Globus pallidus (tissue), 1 donor: Measurements from ENCODE around the gene HEMK1.

ENCODE experiments used
- DNase-seq: peaks from one replicate; pipeline ENCODE4 v3.0.0-alpha.2; 2015; ENCODE audit warnings: low spot score

HEMK1 gene

GRCh38 chr3:50545781-50546180 is 23.5 kb upstream of the HEMK1 start:
- DNase-seq = no peak

- DNase-seq = no peak
Measured at GRCh38 chr3:50549226-50549625, 20.1 kb upstream of the HEMK1 start.

GRCh38 chr3:50550079-50550736 is 19.1 kb upstream of the HEMK1 start:
- no peak for DNase-seq

- DNase-seq = no peak
Measured at GRCh38 chr3:50551054-50551659, 18.2 kb upstream of the HEMK1 start.

- no peak for DNase-seq
Measured at GRCh38 chr3:50551681-50552435, 17.5 kb upstream of the HEMK1 start.

- DNase-seq = no peak
Measured at GRCh38 chr3:50552598-50552997, 16.7 kb upstream of the HEMK1 start.

- DNase-seq = no peak
Measured at GRCh38 chr3:50554553-50554952, 14.8 kb upstream of the HEMK1 start.

GRCh38 chr3:50557106-50557505 is 12.2 kb upstream of the HEMK1 start:
- no peak for DNase-seq

- DNase-seq = no peak
Measured at GRCh38 chr3:50557915-50558314, 11.4 kb upstream of the HEMK1 start.

GRCh38 chr3:50559702-50560101 is 9.6 kb upstream of the HEMK1 start:
- DNase-seq = no peak

GRCh38 chr3:50562861-50563260 is 6.5 kb upstream of the HEMK1 start:
- DNase-seq = no peak

GRCh38 chr3:50563867-50564266 is 5.5 kb upstream of the HEMK1 start:
- DNase-seq = no peak

GRCh38 chr3:50564321-50564720 is 5.0 kb upstream of the HEMK1 start:
- no peak for DNase-seq

GRCh38 chr3:50567011-50567385 is 2.3 kb upstream of the HEMK1 start:
- no peak for DNase-seq

GRCh38 chr3:50567386-50568167 is 1.7 kb upstream of the HEMK1 start, which contains the start of gene C3orf18:
TSS of gene C3orf18 (minus strand) at chr3:50567747. CDS start at chr3:50565699, 2,048 bp downstream.
- DNase-seq = peak; percentile 89

GRCh38 chr3:50570508-50571279 is 1.4 kb downstream of the HEMK1 start:
- DNase-seq = no peak

GRCh38 chr3:50571486-50571885 is 2.2 kb downstream of the HEMK1 start:
- DNase-seq = no peak

GRCh38 chr3:50572158-50572557 is 2.8 kb downstream of the HEMK1 start:
- peak; percentile 54 for DNase-seq

- no peak for DNase-seq
Measured at GRCh38 chr3:50572801-50573371, 3.6 kb downstream of the HEMK1 start.

- no peak for DNase-seq
Measured at GRCh38 chr3:50573566-50574443, 4.5 kb downstream of the HEMK1 start.
